NK-92 (cell line): Measurements from ENCODE around the gene LHPP.

Source experiments
- DNase-seq: peaks from one replicate; lab custom pipeline; 2025; ENCODE audit not compliant: unreplicated experiment; lab: John Stamatoyannopoulos, UW

Gene LHPP

DNA sequence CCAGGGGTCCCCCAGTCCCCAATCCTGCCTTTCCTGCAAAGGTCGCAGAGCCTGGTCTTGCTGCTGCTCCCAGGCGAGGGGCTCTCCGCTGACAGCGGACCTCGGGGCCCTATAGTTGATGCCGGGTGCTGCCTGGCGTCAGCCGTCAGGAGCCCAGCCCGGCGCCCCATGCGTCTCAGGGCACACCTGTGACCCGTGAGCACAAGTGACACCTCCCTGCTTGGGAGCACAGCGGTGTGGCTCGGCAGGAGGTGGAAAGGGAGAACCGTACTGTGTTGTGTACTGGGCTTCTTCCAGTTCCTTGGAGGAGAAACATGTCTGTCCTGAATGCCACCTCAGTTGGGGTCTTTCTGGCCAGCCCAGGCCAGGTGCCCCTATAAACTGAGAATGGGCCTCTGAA lies 56.7 kb downstream of the LHPP start:
- DNase-seq = no peak

DNA sequence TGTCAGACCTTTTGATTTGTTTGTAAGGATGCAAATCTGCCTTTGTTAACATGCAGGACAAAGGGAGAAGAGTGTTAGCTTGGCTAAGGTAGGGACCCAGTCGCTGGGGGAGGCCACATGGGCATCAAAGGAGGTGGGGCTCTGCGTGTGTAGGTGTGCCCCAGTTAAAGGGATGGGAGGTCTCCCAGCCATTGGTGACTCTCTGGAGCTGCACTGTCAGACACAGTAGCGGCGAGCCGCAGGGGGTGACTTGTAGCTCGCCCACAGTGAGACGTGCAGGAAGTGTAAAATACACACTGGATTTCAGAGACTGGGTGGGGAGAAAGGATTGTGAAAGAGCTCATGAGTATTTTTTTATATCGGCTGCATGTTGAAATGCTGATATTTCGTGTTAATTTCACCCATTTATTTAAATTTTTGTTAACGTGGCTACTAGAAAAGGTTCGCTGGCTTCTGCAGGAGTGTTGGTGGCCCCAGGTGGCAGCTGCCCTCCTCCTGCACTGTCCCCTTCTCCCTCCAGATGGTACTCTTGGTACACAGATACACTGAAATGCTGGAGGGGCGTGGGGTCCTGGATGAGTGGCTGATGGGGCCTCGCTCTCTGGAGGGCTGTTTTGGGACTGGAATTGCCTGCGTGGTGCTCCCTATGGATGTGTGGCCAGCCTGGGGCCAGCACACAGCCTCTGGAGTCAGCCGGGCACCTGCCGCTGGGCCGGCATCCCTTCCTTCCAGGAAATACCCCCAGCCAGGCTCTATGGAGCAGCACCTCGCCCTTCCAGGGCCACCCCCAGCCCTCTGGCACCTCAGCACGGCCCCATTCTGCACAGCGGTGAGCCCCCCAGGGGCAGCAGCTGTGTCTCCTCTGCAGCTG lies 59.2 kb downstream of the LHPP start:
- DNase-seq = no peak

DNA sequence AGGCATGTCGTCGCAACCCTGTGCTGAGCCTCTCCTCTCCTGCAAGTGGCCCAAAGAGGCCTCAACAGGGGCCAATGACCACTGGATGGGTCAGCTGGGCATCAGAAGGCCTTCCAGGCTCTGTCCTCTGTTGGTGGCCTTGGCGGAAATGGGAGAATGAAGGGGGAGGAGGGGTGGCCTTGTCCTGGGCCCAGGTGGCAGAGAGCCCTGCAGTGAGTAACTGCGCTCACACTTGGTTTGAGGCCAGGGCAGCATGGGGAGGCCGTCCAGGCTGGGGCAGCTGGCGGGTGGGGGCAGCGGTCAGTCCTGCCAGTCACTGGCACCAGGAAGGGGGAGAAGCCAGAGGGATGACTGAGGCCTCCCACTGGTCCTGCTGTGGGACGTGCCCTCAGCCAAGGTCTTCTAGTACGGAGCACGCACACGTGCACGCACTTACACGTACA lies 59.8 kb downstream of the LHPP start:
- DNase-seq = no peak

DNA sequence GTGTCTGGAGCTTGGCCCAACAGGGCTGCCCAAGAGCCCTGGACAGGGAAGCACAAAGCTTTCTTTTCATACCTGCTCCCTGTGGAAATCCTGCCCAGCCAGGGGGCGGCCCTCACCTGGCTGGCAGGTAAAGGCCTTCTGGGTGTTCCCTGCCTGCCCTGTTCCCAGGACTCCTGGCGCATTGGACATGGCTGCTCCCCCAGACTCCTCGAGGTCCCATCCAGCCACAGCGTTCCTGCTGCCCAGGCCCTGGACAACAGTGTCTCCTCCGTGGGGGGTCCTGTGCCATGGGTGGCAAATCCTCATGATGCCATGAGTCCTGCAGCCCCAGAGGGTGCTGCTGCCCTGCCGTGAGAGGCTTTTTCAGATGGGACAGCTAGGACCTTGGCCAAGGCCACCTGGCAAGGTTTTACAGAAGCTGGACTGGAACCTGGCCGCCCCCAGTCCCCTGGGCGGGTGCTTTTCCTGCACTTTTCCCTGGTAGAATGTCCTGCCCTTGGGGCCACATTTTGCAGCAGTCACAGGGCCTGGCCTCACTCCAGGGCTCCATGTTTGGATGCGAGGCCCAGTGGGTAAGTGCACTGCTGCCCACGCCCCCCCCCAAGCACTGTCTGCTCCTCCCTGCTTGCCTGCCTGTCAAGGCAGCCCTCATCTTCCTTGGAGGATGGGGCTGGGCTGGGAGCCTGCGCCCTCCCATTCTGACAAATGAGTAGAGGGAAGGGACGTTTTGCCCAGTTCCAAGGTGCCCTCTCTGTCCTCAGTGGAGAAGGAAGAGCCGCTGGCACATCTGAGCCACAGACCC lies 60.7 kb downstream of the LHPP start:
- no peak for DNase-seq

DNA sequence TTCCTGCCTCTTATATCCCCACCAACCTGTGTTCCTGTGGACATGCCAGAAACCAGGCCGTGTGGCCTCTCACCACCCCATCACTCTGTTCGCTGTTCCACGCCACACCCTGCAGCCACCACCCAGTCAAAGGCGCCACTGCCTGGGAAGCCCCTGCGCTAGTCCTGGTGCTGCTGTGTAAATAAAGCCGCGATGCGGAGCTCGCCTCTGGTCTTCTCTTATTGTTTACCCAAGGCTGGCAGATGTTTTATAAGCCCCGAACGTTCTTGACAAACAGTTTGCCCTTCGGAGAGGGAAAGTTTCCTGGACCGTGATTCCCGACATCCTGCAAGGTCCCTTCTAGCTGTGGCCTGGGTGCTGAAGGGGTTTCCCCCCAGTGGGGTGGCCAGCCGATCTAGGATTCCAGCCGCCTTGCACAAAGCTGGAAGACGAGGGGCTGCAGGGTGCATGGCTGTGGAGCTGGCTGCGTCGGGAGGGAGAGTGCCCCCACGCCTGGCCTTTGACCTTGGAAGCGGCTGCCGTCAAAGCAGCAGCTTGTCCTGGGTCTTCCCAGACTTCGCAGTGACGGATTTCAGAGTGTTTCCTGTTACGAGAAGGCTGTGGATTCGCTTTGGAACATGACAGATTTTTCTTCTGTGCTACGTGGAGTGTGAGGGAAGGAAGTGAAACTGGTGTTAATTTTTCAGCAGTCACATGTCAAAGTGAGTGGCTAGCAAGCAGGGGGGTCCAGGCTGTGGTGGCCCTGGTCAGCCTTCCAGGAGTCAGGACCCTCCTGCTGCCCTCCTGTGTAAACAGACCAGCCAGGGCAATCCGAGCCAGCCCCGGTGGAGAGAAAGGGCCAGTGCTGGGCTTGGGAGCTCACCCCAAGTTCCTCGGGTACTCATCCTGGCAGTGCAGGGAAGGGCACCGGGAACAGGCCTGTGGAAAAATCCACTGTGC lies 61.6 kb downstream of the LHPP start:
- no peak for DNase-seq

DNA sequence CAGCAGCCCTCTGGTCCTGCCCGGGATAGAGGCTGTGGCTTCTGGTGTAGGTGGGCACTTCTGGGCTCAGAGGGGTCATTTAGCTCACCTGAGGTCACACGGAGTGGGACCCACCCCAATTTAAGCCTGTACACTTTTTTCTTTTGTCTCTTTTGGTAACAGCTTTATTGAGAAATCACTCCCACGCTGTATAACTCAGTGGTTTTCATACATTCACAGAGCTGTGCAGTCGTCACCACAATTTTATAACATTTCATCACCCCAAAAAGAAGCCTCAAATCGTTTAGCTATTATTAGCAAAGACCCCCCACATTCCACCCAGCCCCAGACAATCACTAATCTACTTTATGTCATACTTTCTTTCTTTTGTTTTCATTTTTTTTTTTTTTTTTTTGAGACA lies 62.3 kb downstream of the LHPP start:
- DNase-seq = no peak

DNA sequence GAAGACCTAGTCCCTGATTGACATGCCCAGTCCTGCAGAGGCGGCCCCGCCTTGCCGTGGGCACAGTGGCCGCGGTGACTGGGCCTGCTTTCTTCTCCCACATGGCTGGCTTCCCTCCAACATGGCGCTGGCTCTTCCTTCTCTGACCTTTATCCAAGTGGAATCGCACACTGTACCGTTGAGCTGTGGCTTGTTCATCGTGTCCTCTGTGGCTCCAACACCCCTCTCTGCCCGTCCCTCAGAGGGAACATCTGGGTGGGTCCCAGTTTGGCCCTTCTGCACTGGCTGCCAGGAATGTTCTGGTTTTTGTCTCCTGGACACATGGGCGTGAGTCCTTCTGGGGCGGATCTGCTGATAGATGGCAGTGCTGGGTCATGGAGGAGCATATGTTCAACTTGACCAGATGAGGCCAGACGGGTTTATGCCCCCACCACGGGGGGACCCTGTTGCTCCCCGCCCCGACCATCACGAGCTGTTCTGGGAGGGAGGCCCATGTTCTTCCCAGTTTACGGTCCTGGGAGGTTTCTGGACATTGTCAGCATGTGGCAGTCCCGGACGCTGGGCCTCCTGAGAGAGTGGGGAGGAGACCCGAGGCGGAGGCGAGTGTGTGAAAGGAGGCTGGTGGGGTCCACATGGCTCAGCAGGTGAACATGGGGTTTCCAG lies 63.5 kb downstream of the LHPP start:
- no peak for DNase-seq

DNA sequence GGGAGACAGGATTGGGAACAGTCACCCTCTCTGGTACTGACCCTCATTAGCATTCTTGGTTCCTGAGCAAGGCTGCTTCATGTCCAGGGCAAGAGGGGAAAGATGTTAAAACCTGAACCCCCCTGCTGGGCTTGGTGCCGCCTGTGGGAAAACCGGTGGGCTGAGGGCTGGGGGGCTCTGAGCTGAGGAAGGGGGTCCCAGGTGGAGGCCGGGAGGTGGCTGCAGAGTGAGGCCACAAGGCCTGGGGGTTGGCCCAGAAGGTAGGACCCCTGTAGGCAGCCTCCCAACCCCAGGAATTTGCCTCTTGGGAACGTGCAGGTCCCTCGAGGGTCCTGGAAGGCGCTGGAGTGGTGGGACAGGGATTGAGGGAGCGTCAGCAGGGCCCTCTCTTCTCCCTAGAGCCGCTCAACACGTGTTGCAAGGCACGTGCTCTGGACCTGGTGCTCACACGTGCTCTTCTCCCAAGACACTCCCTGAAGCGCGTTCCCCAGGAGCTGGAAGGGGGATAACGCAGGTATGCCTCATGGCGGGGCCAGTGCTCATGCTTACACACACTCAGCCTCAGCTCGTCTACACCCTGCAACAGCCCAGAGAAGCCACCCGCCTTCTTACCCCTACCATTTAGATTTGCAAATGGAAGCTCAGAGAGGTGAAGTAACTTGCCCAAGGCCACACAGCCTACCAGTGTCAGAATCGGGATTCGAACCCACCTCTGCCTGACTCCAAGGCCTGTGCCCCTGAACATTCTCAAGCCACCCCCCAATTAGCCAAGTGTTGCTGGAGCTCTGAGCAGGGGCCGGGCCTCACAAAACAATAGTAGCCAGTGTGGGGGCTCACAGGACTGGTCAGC lies 64.4 kb downstream of the LHPP start:
- DNase-seq = no peak

DNA sequence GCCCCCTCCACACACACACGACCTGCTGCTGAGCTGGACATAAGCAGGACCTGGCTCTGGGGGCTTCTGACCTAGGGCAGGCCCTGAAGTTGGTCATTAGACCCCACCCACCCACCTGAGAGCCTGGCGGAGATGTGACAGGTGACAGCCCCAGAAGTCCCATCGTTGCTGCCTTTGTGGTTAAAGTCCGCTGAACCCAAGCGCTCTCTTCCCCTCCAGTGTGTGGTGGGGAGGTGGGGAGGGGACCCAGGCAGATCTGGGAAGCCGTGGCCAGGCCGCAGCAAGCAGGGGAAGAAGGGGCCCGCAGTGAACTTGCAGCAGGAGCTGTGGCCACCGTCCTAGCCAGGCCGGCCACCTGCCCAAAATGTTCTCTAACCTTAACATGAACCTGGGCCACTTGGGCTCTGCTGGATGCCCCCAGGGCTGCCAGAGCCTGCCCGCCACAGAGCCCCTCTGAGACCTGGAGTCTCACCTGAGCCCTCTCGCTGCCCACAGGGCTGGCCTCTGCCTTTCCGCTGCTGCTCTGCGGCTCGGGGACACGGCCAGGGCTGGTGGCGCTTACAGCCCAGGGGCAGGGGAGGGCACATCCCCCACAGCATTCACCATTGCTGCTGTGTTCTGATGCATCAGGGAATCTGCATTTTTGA lies 65.1 kb downstream of the LHPP start:
- no peak for DNase-seq

DNA sequence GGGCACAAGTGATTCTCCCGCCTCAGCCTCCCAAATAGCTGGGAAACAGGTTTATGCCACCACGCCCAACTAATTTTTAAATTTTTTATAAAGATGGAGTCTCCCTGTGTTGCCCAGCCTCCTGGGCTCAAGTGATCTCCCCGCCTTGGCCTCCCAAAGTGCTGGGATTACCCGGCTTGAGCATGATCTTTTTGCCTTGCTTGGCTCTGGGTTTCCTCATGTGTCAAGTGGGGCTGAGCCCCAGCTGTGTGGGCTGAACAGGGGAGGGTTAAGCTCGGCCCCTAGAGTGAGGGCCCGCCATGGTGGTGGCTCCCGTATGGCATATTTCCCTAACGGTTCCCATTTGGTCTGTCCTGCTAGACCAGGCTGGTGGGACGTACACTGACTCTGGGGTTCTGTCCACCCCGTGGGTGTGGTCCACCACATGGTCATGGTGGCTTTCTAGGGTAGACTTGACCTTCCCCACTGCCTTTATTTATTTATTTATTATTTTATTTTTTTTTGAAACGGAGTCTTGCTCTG lies 66.3 kb downstream of the LHPP start:
- DNase-seq = no peak

DNA sequence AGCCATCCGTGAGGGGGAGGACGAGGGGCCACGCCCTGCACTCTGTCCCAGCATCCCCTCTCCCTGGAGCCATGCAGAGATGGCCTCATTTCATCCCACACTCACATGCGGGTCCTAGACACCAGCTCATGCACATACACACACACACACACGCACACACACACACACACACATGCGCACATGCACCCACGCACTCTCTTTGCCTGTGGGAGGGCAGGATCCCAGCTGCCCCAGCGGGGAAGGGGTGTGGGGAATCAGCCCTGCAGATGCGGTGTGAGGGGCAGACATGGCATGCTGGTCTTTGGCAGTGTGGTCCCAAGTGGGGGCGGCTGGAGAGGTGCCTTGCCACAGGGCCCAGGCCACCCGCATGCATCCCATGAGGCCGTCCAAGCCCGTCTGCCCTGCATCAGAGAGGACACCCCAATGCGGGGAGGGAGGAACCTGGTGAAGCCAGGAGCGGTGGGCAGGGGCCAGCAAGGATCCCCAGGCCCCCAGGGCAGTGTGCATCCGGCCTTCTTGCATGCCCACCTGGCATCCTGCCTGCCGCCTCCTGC lies 68.1 kb downstream of the LHPP start:
- DNase-seq = no peak

DNA sequence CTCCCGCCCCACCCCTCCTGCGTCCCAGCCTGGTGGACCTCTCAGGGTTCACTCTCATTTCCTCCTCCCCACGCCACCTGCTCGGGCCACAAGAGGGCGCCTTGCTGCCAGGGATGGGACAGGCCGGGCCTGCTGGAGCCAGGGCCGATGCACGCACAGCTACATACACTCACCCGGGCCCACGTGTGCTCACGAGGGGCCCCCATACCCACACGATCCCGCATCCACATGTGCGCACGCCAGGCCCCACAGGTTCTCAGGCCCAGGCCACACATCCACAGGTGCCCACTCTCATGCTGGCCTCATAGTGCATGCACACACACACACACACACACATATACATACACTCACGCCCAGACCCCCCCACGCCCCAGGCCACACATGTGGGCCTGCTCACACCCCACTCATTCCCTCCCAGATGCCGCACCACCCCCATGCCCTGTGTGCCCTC lies 68.6 kb downstream of the LHPP start:
- DNase-seq = no peak

DNA sequence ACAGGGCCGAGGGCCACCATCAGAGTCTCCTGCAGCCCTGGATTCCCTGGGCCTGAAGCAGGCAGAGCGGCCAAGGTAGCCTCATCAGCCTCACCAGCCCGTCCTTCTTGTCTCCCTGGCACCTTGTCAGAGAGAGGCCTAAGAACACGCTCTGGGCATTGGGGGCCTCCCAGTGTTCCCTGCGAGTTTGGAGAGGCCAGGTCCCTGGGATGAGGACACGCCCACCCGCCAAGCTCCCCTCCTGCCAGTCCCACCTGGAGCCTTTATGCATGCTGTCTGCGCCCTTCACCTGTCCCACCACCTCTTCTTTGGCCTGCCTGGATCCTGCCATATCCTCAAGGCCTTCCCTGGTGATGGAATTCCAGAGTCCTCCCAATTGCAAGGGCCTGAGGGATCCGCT lies 69.2 kb downstream of the LHPP start:
- no peak for DNase-seq

DNA sequence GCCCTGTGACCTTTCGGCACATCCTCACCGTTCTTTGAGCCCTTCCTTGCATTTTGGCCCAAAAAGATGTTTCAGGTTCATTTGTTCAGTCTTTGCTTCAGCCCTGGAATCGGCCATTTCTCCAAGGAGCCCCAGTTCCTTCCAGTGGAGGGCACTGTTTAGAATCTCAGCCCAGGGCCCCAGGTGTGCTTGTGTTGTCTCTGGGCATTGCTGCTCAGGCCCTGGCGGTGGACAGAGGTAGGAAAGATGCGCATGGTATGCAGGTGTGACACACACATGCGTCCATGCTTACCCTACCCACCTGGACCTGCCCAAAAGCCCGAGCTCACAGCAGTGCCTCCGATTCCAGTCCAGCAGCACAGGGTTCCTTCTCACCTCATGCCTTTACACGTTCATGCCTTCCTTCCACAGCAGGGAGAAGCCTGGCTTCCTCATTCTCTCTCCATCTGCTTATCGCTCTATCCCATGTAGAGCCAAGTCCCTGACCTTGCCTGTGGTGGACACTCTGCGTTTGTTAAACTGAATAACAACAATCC lies 70.6 kb downstream of the LHPP start:
- DNase-seq = no peak

DNA sequence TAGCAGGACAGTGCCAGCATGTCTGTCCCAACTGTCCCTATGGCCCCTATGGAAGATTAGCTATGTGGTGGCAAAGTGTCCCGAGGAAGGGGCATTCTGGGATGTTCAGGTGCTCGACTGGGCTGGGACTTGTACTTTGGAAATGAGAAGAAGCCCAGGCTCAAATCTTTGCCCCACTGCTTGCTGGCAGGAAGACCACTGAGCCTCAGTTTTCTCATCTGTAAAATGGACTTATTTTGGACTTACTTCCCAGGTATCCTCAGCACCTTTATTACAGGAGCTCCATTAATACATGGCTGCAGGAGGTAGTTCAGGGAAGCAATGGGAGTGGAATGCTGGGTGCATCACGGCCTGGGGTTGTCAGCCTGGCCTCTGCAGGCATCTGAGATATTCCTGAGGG lies 71.2 kb downstream of the LHPP start:
- no peak for DNase-seq

DNA sequence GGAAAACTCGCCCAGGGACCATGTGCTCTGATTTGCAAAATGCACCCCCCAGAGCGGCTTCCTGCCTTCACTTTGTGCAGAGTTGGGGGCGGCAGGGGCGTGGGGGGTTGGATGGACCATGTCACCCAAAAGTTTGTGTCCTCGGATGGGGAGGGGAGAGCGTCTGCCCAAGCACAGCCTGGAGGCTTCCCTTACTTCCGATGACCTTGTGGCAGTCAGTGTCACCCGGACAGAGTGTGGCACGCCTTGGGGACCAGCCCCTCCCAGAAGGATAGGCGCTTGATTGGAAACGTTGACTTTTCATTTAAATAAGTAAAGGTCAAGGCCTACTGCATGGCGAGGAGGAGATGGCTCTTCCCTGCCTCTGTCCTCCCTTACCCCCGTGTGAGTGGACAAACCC lies 71.6 kb downstream of the LHPP start:
- DNase-seq = no peak

DNA sequence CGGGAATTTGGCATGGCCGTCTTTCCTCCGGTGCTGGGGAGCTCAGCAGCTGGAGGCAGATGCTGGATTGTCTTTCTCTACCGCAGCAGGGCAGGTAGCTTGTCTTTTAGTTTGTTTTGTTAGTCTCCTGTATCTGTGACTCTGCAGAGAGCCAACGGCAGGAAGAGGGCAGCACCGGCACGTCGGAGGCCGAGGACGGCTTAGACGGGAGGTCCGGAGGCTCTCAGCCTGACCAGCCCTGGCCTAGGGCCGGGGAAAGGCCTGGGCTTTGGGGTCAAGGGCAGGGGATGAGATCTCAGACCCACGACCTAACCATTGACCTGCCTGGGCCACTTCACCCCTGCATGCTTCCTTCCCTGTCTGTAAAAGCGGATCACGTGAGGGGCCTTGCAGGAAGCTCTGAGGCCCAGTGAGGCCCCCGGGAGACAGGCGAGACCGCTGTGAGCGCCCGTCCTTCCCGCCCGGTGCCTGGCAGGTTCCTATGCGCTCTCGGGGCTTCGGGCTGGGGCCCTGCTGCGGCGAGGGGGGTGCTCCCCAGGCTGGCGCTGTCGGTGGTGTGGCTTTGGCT lies 72.7 kb downstream of the LHPP start:
- no peak for DNase-seq
